Right lobe of liver (tissue), 4 donors: ENCODE measurements around the gene ADGRG4.

Experiments
- CTCF ChIP-seq, 4 donors: fragments of 200-600 bp in 3 of 4; fragments of 450-650 bp in 1 of 4; IDR thresholded peaks; one replicate each; pipeline versions ENCODE4 v1.5.1 to v1.8.0; 2016 to 2022; ENCODE audit warnings: antibody characterized with exemption in 4 of 4, mild to moderate bottlenecking in 2 of 4
- POLR2A ChIP-seq: fragments of 450-650 bp; IDR thresholded peaks from one replicate; pipeline ENCODE4 v1.6.1; 2017; ENCODE audit warnings: antibody characterized with exemption, mild to moderate bottlenecking
- donor health status: DM: no; HTN: no; CAD: no.
- donor health status: DM: no; HTN: no; CAD: no.
- donor health status: DM: no; HTN: yes; CAD: no.

GRCh38 chrX:136397001-136397400, 96.2 kb downstream of the ADGRG4 start:
- TF ChIP-seq CTCF (IDR thresholded peaks at IDR 0.05), result no peak
- no peak for TF ChIP-seq POLR2A
